Spleen (tissue), 7 donors: ENCODE measurements around the gene NUDT8.

Experiments used
- POLR2A ChIP-seq, 3 donors: fragments of 450-650 bp; IDR thresholded peaks; one replicate each; pipeline ENCODE4 v1.5.1; 2017; ENCODE audit warnings: antibody characterized with exemption in 3 of 3, mild to moderate bottlenecking in 1 of 3
- TF ChIP-seq, protein P1 (sequence below), 11 experiments: fragments of 200-600 bp in 7 of 11; fragments of 450-650 bp in 4 of 11; sonication (generic) in 4 of 11; IDR thresholded peaks in 8 of 11; conservative IDR thresholded peaks in 3 of 11; 1 replicate in 7 of 11; 2 replicates in 4 of 11; pipeline versions ENCODE4 v1.4.0 to v1.8.0; 2016 to 2021; ENCODE audit warnings: antibody characterized with exemption in 11 of 11, inconsistent platforms in 4 of 11, mild to moderate bottlenecking in 1 of 11
- donor health status: DM: no; HTN: no; CAD: no; lungs with moderate emphysema.
- donor health status: DM: no; HTN: no; CAD: no.
- donor health status: DM: no; HTN: no; CAD: no.

DNA sequence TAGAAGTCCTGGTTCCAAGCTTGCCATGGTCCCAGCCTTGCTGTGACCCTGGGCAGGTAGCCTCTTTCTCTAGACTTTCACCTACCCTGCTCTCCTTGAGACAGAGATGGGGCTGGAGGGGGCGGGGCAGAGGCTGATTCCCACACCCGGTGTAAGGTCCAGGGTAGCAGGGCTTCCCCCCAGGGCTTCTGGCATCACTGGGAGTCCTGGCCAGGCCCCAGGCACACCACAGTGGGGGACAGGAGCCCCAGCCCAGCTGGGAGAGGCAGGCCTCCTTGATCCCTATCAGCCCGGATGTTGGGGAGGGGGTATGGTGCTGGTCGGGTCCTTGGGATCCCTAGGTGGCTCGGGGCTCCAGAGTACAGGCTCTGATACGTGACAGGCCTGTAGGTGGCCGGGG is 1.7 kb upstream of the NUDT8 start:
- TF ChIP-seq POLR2A (IDR thresholded peaks at IDR 0.05) = no peak
- TF ChIP-seq, protein P1, sequence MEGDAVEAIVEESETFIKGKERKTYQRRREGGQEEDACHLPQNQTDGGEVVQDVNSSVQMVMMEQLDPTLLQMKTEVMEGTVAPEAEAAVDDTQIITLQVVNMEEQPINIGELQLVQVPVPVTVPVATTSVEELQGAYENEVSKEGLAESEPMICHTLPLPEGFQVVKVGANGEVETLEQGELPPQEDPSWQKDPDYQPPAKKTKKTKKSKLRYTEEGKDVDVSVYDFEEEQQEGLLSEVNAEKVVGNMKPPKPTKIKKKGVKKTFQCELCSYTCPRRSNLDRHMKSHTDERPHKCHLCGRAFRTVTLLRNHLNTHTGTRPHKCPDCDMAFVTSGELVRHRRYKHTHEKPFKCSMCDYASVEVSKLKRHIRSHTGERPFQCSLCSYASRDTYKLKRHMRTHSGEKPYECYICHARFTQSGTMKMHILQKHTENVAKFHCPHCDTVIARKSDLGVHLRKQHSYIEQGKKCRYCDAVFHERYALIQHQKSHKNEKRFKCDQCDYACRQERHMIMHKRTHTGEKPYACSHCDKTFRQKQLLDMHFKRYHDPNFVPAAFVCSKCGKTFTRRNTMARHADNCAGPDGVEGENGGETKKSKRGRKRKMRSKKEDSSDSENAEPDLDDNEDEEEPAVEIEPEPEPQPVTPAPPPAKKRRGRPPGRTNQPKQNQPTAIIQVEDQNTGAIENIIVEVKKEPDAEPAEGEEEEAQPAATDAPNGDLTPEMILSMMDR (IDR thresholded peaks at IDR 0.05 in 8 of 11, conservative IDR thresholded peaks at IDR 0.05 in 3 of 11) = no peak
